GM12892 (cell line): Measurements from ENCODE around the gene GJB6.

Experiments
- POLR2AphosphoS5 ChIP-seq: IDR thresholded peaks from 2 replicates; pipeline ENCODE4 v1.6.1; 2011; ENCODE audit warnings: low read depth, low read length, control low read depth
- TAF1 ChIP-seq: IDR thresholded peaks from 2 replicates; pipeline ENCODE4 v1.6.1; 2011; ENCODE audit warnings: low read depth, mild to moderate bottlenecking, control low read depth, low read length, borderline replicate concordance

DNA sequence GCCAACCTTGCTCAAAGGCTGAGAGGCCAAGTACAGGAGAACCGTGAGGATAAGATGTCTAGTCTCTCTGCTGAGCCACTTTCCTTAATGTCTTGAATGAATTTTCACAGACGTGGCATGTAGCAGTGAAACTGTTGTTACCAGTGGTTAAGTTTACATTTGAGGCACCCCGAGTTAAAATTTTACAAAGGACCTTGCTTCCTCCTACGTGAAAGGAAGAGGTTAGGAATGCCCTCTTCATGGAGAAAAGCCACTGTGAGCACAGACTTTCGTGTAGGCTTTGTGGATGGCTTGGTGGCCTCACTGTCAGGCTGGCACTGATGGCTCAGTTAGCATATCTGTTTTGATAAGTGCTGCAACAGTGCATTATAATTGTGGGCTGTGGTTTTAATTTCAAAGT lies 42.0 kb downstream of the GJB6 start:
- no peak for TF ChIP-seq POLR2AphosphoS5
- no peak for TF ChIP-seq TAF1
